Mesothelial cell of epicardium (in vitro differentiated cells): ENCODE data around the gene ASF1B. TPM values are rescaled to one million over a fixed set of nuclear protein-coding genes. Genes with fewer than 3 reads are reported as not detected.

Experiments used
- DNase-seq, 2 experiments: peaks; one replicate each; pipeline ENCODE4 v3.0.0; 2021; ENCODE audit warnings: low spot score in 2 of 2; ENCODE audit not compliant: unreplicated experiment in 2 of 2
- H3K27ac Mint-ChIP-seq: 2 replicates; pipeline ENCODE4 v1.8.0; 2021; ENCODE audit warnings: mixed read lengths
- H3K27me3 Mint-ChIP-seq: 2 replicates; pipeline ENCODE4 v1.8.0; 2021; ENCODE audit warnings: low read depth, mixed read lengths
- H3K36me3 Mint-ChIP-seq: 2 replicates; pipeline ENCODE4 v1.8.0; 2021; ENCODE audit warnings: mixed read lengths
- H3K4me1 Mint-ChIP-seq: 2 replicates; pipeline ENCODE4 v1.8.0; 2021; ENCODE audit warnings: mixed read lengths
- H3K4me3 Mint-ChIP-seq: 2 replicates; pipeline ENCODE4 v1.8.0; 2021; ENCODE audit warnings: mild to moderate bottlenecking, moderate library complexity, mixed read lengths
- H3K9me3 Mint-ChIP-seq: 2 replicates; pipeline ENCODE4 v1.8.0; 2021; ENCODE audit warnings: mixed read lengths
- total RNA-seq: library from RNA; stranded (reverse); gene quantifications from 3 replicates; pipeline ENCODE4 v1.2.1, GENCODE V29; 2021
- TF ChIP-seq, protein P1 (sequence below): fragments of 200-600 bp; sonication (generic); IDR thresholded peaks from one replicate; pipeline ENCODE4 v1.5.0; 2021; ENCODE audit warnings: antibody characterized with exemption; ENCODE audit not compliant: unreplicated experiment

The ASF1B gene
- total RNA-seq, 1 donor from 2014 or later, result 8.4 TPM

DNA sequence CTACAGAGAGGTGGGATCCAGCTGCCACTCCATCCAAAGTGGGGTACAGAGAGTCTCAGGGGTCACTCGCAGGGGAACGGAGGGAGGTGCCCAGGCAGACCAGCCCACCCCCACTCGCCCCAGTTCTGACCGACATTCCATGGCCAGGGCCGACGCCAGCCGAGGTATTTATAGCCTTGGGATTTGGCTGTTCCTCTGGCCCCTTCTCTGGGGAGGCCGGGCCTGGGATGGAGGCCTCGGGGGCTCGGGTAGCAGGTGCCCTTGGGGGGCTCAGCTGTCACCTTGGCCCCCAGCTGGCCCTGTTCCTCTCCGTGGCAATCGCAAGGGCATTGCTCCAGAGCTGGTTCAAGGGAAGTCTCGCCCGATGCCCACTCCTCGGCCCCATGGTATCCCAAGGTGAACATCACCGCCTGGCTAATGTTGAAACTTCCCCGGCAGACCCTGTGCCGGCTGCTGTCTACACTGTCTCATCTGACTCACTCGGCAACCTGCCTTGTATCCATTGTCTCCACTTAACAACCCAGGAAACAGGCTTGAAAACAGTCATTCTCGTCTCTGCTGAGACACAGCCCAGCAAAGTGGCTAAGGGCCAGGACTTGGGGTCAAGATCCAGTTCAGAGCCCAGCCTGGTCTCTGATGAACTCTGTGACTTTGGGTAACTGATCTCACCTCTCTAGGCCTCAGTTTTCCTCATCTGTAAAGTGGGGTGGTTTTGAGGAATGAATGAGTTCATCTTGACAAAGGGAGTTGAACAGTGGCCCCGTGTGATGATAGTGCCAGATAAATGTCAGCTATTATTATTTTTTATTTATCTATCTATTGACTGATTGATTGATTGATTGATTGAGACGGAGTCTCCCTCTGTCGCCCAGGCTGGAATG, 28.6 kb downstream of the ASF1B start:
- DNase-seq, result no peak
- Mint-ChIP-seq H3K27ac (no peak overlapping the region), H3K4me3 (no peak overlapping the region), H3K27me3 (no peaks in the 10 kb centered on the region), H3K4me1 (peaks cover 6% of the 10 kb centered on the region), H3K36me3 (peaks cover 5% of the 10 kb centered on the region), H3K9me3 (no peaks in the 10 kb centered on the region)
- TF ChIP-seq, protein P1, sequence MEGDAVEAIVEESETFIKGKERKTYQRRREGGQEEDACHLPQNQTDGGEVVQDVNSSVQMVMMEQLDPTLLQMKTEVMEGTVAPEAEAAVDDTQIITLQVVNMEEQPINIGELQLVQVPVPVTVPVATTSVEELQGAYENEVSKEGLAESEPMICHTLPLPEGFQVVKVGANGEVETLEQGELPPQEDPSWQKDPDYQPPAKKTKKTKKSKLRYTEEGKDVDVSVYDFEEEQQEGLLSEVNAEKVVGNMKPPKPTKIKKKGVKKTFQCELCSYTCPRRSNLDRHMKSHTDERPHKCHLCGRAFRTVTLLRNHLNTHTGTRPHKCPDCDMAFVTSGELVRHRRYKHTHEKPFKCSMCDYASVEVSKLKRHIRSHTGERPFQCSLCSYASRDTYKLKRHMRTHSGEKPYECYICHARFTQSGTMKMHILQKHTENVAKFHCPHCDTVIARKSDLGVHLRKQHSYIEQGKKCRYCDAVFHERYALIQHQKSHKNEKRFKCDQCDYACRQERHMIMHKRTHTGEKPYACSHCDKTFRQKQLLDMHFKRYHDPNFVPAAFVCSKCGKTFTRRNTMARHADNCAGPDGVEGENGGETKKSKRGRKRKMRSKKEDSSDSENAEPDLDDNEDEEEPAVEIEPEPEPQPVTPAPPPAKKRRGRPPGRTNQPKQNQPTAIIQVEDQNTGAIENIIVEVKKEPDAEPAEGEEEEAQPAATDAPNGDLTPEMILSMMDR, result no peak

DNA sequence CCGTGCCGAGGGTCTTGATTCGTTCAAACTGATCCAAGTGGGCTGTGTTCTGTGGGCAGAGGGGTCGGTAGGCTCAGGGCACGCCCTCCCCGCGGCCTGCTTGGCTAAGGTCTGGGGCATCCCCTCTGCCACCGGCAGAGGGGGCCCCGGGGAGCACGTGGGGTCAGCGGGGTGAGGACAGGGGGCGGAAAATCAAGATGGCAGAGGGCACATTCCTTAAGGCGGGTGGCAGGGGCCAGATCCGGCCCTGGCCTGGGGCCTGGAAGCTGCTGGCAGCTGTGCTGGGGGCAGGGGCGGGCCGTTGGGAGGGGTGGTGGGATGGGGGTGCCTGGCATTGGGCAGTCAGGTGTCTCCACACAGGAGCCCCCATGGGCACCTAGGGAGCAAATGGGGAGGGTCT, 29.5 kb downstream of the ASF1B start:
- TF ChIP-seq, protein P1, result no peak
- H3K4me1 Mint-ChIP-seq, result no peaks in the 10 kb centered on the region
- H3K27ac Mint-ChIP-seq, result no peak overlapping the region
- no peak overlapping the region for H3K4me3 Mint-ChIP-seq
- H3K36me3 Mint-ChIP-seq, result peaks cover 5% of the 10 kb centered on the region
- H3K9me3 Mint-ChIP-seq, result no peaks in the 10 kb centered on the region
- no peaks in the 10 kb centered on the region for H3K27me3 Mint-ChIP-seq
- no peak for DNase-seq

GRCh38 chr19:14105680-14106079, 30.7 kb downstream of the ASF1B start:
- no peak overlapping the region for H3K4me3 Mint-ChIP-seq
- H3K9me3 Mint-ChIP-seq, result no peaks in the 10 kb centered on the region
- TF ChIP-seq, protein P1, result no peak
- H3K27ac Mint-ChIP-seq, result no peak overlapping the region
- peaks cover 9% of the 10 kb centered on the region for H3K36me3 Mint-ChIP-seq
- no peaks in the 10 kb centered on the region for H3K27me3 Mint-ChIP-seq
- no peaks in the 10 kb centered on the region for H3K4me1 Mint-ChIP-seq
- no peak for DNase-seq

DNA sequence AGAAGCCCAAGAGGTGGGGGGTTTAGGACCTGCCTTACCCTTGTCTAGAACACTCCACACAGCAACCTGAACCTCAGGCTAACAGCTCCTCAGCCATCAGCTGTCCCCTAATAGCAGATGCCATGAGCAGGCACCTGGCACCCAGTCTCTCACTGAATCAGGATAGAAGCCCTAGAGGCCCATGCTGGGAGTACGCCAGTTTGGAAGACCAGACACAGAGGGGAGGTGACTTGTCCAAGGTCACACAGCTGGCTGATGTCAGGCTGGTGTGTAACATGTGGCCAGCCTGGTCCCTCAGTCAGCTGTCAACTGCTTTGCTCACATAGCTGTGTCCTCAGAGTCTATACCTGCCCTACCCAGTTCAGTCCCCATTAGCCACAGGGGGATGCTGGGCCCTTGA, 33.1 kb downstream of the ASF1B start:
- H3K36me3 Mint-ChIP-seq, result peaks cover 11% of the 10 kb centered on the region
- H3K4me1 Mint-ChIP-seq, result no peaks in the 10 kb centered on the region
- TF ChIP-seq, protein P1, result no peak
- H3K4me3 Mint-ChIP-seq, result no peak overlapping the region
- no peak for DNase-seq
- H3K9me3 Mint-ChIP-seq, result no peaks in the 10 kb centered on the region
- no peaks in the 10 kb centered on the region for H3K27me3 Mint-ChIP-seq
- H3K27ac Mint-ChIP-seq, result no peak overlapping the region

- Mint-ChIP-seq H3K27ac (no peak overlapping the region), H3K9me3 (no peaks in the 10 kb centered on the region), H3K27me3 (no peaks in the 10 kb centered on the region), H3K4me3 (no peak overlapping the region), H3K4me1 (no peaks in the 10 kb centered on the region), H3K36me3 (peaks cover 11% of the 10 kb centered on the region)
- DNase-seq, result no peak
- TF ChIP-seq, protein P1, result no peak
These were observed 33.6 kb downstream of the ASF1B start for GRCh38 chr19:14102756-14103155.
